ENCODE measurements around the gene CITED4. TPM values are rescaled to one million over a fixed set of nuclear protein-coding genes. Genes with fewer than 3 reads are reported as not detected.

CITED4 gene
- total and polyA plus RNA-seq, 10 of the 15 experiments (the other 5 are each of a cell fraction or from before 2014, with no cell fraction given): 0.13 to 0.64 (median 0.26) TPM; not detected in 6

GRCh38 chr1:40824591-40825434 lies 37.4 kb downstream of the CITED4 start (continued):
- TF ChIP-seq ZBTB11 (CRISPR knock-in tag; IDR thresholded peaks at IDR 0.05): no peak

- no peak for FAIRE-seq
- Histone ChIP-seq H3K79me2 (ENCODE audit: control insufficient read depth, insufficient read depth, low read length) (no peaks in the 10 kb centered on the region), H2AFZ (ENCODE audit: control insufficient read depth, low read depth, low read length) (no peak overlapping the region), H4K20me1 (ENCODE audit: control insufficient read depth, insufficient read depth) (no peaks in the 10 kb centered on the region), H3K4me1 (ENCODE audit: control insufficient read depth, insufficient read depth, low read length) (peaks cover 13% of the 10 kb centered on the region), H3K4me2 (ENCODE audit: control insufficient read depth, insufficient read depth) (no peak overlapping the region), H3K9ac (ENCODE audit: control insufficient read depth, insufficient read depth, low read length) (no peak overlapping the region), H3K27me3 (replicated peaks in 1 of 2; ENCODE audit: control insufficient read depth in 2 of 2, insufficient read depth in 2 of 2, low read length in 1 of 2) (no peaks in the 10 kb centered on the region), H3K9me3 (replicated peaks; ENCODE audit: control insufficient read depth, insufficient read depth, low read length) (no peaks in the 10 kb centered on the region), H3K36me3 (ENCODE audit: control insufficient read depth in 2 of 2, insufficient read depth in 2 of 2, low read length in 1 of 2) (no peaks in the 10 kb centered on the region), H3K27ac (ENCODE audit: control insufficient read depth, insufficient read depth) (no peak overlapping the region), H3K4me3 (no peak overlapping the region)
- no TSS peak for BruUV-seq (replicated peaks)
- no peak for DNase-seq (ENCODE audit: low read depth, low spot score)
- ChIA-PET CTCF (interaction anchor here (0.9 to 2.0 kb wide), 3 partner anchors 27 to 125 kb away, joined by 4 to 14 read pairs (median 7); no protein-coding TSS in a partner anchor), POLR2A (no interaction called here), SMC1A (ENCODE audit: uncharacterized antibody, unreplicated experiment) (interaction anchor here (1.1 kb wide), 2 partner anchors 10 to 20 kb away, joined by 3 to 4 read pairs; no protein-coding TSS in a partner anchor), RAD21 (ENCODE audit: unreplicated experiment) (interaction anchor here (1.1 kb wide), 1 partner anchor 133 kb away, joined by 4 read pairs; the partner anchor contains the start of gene NFYC)
- 73% methylated on average over 17 of the region's 17 CpGs for WGBS (ENCODE audit: insufficient coverage, insufficient replicate concordance, low lambda C conversion rate, missing lambda C conversion rate)
- in situ Hi-C loops (cut with MboI): no loop called here
- intact Hi-C loops (cut with micrococcal nuclease; ENCODE audit: unreplicated experiment): no loop called here
- no peak for ATAC-seq
- no peak for TF ChIP-seq IKZF2 (IDR thresholded peaks at IDR 0.05)
- TF ChIP-seq IKZF1 (conservative IDR thresholded peaks at IDR 0.05): no peak
- TF ChIP-seq YY1 (IDR thresholded peaks at IDR 0.05; ENCODE audit: low read depth, low read length): no peak
- TF ChIP-seq REST (IDR thresholded peaks at IDR 0.05; ENCODE audit: low read depth, low read length): no peak
- TF ChIP-seq ZBTB11 (CRISPR knock-in tag; IDR thresholded peaks at IDR 0.05): no peak
- TF ChIP-seq TCF3 (IDR thresholded peaks at IDR 0.05; ENCODE audit: borderline replicate concordance, insufficient read depth, low read depth, low read length): no peak
- TF ChIP-seq SUZ12 (IDR thresholded peaks at IDR 0.05; ENCODE audit: unreplicated experiment): no peak
These were observed 38.2 kb downstream of the CITED4 start for GRCh38 chr1:40823983-40824382.

Measured in GM12878 (cell line).